ENCODE measurements around the gene CDK12.

DNA sequence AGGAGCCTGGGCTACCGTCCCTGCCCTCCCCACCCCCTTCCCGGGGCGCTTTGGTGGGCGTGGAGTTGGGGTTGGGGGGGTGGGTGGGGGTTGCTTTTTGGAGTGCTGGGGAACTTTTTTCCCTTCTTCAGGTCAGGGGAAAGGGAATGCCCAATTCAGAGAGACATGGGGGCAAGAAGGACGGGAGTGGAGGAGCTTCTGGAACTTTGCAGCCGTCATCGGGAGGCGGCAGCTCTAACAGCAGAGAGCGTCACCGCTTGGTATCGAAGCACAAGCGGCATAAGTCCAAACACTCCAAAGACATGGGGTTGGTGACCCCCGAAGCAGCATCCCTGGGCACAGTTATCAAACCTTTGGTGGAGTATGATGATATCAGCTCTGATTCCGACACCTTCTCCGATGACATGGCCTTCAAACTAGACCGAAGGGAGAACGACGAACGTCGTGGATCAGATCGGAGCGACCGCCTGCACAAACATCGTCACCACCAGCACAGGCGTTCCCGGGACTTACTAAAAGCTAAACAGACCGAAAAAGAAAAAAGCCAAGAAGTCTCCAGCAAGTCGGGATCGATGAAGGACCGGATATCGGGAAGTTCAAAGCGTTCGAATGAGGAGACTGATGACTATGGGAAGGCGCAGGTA lies 762 bp downstream of the CDK12 start:
- TF ChIP-seq, protein P1, sequence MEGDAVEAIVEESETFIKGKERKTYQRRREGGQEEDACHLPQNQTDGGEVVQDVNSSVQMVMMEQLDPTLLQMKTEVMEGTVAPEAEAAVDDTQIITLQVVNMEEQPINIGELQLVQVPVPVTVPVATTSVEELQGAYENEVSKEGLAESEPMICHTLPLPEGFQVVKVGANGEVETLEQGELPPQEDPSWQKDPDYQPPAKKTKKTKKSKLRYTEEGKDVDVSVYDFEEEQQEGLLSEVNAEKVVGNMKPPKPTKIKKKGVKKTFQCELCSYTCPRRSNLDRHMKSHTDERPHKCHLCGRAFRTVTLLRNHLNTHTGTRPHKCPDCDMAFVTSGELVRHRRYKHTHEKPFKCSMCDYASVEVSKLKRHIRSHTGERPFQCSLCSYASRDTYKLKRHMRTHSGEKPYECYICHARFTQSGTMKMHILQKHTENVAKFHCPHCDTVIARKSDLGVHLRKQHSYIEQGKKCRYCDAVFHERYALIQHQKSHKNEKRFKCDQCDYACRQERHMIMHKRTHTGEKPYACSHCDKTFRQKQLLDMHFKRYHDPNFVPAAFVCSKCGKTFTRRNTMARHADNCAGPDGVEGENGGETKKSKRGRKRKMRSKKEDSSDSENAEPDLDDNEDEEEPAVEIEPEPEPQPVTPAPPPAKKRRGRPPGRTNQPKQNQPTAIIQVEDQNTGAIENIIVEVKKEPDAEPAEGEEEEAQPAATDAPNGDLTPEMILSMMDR (IDR thresholded peaks at IDR 0.05) = no peak
- no peak for TF ChIP-seq POLR2AphosphoS5 (IDR thresholded peaks at IDR 0.05)
- TF ChIP-seq POLR2A (IDR thresholded peaks at IDR 0.05) = no peak
